NCI-H748 (cell line): ENCODE results near the gene ADAMTS7.
"Not testable (repeated sequence)": the region's sequence is repeated elsewhere in the genome, so short reads cannot be mapped to it uniquely, and the experiment has no call there.

Experiments
- DNase-seq: peaks from one replicate; lab custom pipeline; 2025; ENCODE audit not compliant: unreplicated experiment; lab: John Stamatoyannopoulos, UW

ADAMTS7 gene

DNA sequence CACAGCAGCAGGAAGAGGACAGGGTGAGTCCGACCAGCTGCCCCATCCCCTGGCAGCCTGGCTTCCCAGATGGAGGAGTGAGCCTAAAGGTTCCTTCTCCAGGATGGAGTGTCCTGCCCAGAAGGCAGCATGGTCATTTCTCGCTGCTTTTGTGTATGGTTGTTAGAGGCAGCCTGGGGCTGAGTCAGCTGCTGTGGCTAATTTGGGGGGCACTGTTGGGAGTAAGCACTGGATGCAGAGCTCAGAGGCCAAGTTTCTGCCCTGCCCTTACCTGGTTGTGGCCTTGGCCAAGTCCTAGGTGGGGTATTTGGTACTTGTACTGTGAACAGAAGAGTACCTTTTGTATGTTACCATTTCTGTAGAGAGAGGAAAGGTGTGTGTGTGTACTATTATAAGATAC is 78.6 kb downstream of the ADAMTS7 start:
- DNase-seq, result no peak

DNA sequence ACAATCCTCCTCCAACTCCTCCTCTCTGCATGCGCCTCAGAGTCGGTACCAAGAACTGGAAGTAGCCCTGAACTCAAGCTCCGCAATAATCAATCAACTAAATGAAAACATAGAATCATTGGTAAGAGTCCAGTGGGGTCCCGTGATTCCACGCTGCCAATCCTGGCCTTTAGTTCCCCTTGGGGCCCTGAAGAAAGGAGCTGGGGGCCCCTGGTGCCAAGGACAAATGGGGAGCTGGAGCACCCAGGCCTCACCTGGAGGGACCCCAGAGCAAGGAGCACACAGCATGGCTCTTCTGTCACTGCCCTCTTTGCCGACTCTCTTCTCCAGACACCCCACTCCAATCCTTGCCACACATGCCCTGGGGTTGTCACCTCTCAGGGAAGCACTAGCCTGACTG is 80.3 kb downstream of the ADAMTS7 start:
- no peak for DNase-seq

DNA sequence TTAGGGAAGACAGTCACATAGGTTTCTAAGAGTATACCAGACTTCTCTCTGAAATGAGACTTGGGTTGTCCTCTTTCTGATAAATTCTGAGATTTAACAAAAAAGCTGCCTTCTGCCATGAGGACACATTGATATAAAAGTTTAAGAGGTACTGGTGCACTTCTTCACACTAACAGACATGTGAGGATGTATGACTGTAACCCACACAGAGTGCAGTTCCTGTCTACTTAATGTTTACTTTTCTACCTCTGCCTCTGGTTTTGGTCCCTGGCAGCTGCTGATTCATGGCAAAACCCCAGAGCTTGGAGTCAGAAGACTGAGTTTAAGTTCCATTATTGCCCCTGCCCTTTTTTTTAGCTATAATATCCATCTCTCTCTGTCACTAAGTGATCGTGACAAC is 82.8 kb downstream of the ADAMTS7 start:
- DNase-seq, result not testable (repeated sequence)

DNA sequence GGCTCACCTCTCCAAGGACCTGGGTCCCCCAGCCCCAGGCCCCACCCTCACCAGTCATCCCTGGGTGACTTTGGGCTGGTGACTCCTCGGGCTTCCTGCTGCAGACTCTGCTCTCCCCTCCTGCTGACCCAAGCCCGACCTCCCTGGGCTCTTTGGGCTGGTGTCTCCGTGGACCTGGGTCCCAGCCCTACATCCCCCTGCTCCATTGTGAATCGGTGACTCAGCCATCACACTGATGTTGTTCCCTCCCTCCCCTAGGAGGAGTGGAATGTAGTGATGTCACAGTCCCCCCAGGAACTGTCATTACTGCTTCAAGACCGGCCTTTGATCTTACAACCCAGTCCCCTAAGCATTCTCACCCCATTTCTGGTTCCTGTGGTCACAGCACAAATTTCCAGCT is 83.7 kb downstream of the ADAMTS7 start:
- no peak for DNase-seq

DNA sequence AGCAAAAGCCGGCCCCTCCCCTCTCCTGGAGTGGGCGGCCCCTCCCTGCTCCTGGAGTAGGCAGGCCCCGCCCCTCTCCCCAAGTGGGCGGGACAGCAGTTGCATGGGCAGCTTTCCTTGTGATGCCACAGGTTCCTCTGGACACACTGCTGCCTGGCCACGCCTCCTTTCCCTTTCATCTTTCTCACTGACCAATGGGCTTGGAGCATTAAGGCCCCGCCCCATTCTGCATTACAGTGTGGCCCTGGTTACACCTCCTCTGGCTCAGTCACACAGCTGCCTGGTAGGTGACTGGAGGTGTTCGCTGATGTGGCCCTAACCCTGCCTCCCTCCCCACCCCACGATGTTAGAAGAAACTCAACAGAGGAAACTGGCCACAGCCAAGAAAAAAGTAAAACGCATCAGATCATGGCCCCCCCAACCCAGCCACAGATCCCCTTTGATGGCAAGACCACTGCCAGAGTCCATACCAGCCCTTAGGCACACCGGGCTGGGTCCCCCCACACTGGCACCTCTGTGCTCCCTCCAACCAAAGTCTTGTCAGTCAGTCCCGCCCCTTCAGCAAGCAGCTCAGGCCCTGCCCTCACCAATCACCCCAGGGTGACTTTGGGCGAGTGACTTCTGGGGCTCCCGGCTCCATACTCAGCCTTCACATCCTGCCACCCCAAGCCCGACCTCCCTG is 84.3 kb downstream of the ADAMTS7 start:
- peak; percentile 23 for DNase-seq

DNA sequence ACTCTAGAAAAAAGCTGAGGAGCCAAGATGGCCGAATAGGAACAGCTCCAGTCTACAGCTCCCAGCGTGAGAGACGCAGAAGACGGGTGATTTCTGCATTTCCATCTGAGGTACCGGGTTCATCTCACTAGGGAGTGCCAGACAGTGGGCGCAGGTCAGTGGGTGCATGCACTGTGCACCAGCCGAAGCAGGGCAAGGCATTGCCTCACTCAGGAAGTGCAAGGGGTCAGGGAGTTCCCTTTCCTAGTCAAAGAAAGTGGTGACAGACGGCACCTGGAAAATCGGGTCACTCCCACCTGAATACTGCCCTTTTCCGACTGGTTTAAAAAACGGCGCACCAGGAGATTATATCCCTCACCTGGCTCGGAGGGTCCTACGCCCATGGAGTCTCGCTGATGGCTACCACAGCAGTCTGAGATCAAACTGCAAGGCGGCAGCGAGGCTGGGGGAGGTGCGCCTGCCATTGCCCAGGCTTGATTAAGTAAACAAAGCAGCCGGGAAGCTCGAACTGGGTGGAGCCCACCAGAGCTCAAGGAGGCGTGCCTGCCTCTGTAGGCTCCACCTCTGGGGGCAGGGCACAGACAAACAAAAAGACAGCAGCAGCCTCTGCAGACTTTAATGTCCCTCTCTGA is 91.3 kb downstream of the ADAMTS7 start:
- DNase-seq, result peak; percentile 12

DNA sequence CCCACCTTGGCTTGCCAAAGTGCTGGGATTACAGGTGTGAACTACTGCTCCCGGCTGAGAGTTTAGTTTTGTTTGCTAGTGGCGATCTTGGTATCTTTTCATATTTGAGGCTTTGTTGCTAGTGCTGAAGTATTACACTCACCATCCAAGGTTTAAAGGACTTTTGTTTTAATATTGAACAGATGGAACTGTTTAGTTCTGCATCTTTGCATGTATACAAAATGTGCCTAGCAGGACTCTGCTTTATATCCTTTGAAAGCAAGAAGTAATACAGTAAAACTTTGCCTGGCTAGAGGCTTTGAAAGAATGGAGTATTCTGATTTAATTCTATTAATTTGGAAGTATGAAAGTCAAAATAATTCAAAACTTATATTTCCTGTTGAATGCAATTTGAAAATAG is 92.4 kb downstream of the ADAMTS7 start:
- no peak for DNase-seq

DNA sequence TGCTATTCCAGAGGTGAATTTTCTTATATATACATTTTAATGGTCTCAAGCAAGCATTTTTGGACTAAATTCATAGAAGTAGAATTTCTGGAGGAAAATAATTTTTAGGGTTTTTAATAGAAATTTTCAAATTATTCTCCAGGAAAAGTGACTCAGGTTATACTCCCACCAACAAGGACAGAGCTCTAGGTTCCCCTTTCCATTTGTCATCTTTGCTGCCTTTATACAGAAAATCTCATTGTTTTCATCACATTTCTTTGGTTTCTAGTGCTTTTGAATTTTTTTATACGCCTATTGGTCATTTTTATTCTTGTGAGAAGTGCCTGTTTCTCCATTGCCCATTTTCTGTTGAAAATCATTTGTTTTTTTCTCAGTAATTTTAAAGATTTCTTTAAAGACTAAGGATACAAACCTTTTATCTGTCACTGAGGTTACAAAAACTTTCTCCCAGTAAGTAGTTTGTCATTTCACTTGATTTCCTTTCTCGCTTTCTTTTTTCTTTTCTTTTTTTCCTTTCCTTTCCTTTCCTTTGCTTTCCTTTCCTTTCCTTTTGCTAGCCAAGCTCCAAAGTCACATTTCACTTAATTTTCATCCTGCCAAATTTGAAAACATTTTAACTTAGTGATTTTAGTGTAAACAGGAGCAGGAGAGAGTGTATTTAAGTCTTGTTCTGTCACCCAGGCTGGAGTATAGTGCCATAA is 93.2 kb downstream of the ADAMTS7 start:
- DNase-seq, result no peak

DNA sequence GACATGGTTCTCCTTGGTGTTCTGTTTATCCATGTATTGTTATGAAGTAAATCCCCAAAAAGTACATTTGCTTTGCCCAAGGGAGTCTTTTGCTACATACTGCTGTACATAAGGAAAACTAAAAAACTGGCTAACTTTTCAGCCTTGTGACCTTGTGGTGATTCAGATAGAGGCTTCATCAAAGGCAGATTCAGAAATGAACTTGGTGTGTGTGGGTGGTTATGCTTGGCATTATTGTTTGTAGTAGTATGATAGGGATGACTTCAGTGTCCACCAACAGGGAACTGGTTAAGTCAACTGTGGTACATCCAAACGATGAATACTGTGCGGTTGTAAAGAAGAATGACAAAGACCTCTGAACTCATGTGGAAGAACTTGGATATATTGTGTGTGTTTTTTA is 94.6 kb downstream of the ADAMTS7 start:
- DNase-seq, result no peak

DNA sequence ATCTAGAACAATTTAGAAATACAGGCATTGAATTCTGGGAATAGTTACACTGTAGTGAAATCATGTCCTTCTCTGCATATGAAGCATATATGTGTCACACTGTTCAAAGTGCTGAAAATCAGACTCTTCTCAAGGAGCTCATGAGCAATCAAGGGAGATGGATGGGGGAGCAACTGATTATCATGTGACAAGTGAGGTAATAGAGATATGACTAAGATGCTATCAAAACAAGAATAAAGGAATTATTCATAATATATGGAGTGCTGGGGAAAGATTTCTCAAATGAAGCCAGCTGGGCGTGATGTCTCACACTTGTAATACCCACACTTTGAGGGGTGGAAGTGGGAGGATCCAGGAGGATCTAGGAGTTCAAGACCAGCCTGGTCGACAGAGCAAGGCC is 95.3 kb downstream of the ADAMTS7 start:
- no peak for DNase-seq

DNA sequence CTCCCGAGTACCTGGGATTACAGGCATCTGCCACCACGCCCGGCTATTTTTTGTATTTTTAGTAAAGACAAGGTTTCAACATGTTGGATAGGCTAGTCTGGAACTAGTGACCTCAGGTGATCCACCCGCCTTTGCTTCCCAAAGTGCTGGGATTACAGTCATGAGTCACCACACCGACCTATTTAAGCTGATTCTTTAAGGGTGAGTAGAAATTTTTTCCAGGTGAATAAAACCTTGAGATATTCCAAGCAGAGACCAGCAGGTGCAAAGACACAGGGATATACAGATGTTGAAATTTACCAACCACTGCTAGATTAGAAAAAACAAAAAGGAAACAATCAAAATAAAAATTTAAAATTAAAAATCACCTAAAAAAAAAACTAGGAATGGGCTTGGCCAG is 95.8 kb downstream of the ADAMTS7 start:
- no peak for DNase-seq

DNA sequence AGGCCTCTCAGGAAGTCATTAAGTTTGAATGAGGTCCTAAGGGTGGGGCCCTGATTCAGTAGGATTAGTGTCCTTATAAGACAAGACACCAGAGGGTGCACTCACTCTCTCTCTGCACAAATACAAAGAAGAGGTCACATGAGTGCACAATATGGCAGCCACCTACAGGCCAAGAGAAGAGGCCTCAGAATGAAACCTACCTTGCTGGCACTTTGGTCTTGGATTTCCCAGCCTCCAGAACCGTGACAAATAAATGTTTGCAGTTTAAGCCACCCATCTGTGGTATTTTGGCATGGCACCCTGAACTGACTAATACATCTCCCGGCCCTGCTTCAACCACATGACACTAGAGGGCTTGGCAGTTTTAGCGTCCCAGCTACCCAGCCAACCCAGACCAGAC is 96.4 kb downstream of the ADAMTS7 start:
- DNase-seq, result no peak

DNA sequence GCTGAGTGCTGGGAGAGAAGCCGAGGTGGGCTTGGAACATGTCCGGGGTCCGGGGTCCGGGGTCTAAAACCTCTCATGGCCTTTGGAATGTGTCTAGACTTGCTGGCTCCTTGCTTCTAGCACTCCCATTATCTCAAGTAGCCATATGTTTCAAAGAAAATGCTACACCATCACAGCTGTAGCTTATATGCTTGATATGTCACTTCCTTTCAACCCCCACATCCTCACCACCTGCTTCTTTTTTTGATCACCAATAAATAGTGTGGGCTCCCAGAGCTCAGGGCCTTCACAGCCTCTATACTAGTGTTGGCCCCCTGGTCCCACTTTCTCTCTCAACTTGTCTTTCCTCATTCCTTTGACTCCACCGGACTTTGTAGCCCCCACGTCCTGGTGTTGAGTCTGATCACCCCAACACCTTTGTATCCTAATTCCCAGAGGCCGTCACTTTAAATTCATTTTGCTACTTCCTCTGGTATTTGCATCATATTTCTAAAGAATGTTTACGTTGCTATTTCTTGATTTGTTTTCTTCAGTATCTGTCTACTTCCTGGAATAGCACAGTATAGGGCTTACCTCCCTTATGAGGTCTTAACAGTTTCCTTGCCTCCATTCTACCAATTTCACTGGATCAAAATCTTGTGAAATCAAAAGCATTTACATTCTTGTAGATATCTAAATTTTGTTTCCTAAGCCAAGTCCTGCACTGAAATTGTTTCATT is 98.3 kb downstream of the ADAMTS7 start:
- no peak for DNase-seq

DNA sequence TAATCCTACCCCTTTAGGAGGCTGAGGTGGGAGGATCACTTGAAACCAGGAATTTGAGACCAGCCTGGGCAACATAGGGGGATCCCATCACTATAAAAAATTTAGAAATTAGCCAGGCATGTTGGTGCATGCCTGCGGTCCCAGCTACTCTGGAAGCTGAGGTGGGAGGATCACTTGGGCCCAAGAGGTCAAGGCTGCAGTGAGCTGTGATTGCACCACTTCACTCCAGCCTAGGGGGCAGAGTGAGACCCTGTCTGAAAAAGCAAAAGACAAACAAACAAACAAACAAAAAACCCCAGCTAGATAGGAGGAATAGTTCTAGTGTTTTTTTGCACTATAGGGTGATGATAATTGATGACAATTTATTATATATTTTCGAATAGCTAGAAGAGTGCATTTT is 99.6 kb downstream of the ADAMTS7 start:
- no peak for DNase-seq

DNA sequence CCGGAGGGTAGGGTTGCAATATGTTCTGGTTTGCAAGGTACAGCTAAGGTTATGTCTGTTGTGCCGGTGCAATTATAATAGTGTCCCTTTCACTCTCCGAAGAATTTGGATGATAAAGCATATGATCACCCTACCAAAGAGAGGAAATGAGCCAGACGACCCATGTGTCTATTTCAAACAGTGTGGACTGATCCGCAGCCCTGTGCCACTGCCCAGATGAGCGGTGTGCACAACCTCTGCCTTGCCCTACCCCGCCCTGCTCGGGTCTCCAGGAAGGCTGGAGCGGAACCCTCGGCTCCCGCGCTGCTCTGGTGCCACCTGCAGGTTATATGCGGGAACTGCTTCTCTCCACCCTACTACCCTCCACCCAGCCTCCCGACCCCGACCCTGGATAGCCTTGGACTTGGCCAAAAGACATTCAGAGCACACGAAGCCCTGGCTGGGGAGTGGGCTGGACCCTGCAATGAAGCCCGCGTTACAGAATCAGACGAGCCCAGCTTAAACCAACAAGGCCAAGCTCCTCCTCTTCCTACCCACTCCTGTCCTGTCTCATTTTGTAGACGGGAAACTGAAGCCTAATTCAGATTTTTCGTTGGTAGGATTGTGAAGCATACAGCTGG is 101.9 kb downstream of the ADAMTS7 start:
- peak; percentile 60 for DNase-seq
